Muscle of arm (tissue), 12 donors: Measurements from ENCODE around the gene PDHX. TPM values are rescaled to one million over a fixed set of nuclear protein-coding genes. Genes with fewer than 3 reads are reported as not detected.

Source experiments
- DNase-seq: peaks from one replicate; pipeline ENCODE4 v3.0.0-alpha.2; 2013
- polyA plus RNA-seq, 12 donors: library from polyadenylated mRNA; unstranded; fragments of 120-200 nt; gene quantifications; one replicate each; pipeline ENCODE4 v1.2.1, GENCODE V29; 2013; ENCODE audit not compliant: insufficient read length in 12 of 12

Gene PDHX
- polyA plus RNA-seq, 12 donors = 23.2 to 32.8 (median 26.5) TPM; not detected in 1

DNA sequence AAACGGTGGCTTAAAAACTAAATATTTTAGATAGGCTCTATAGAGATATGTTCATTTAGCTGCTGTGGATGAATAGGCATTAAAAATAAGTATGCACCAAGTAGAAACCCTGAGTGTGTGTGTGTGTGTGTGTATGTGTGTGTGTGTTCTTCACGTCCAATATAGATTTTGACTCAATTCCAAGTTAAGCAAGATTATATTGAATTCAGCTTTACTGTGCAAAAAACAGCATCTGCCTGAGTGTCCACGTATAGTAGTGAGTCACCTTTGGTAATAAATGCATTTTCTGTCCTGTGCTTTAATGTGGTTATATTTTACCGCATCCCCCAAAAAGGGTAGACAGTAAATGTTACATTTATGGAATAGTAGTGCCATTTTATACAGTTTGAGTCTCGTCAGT lies 71.2 kb downstream of the PDHX start:
- DNase-seq = no peak

DNA sequence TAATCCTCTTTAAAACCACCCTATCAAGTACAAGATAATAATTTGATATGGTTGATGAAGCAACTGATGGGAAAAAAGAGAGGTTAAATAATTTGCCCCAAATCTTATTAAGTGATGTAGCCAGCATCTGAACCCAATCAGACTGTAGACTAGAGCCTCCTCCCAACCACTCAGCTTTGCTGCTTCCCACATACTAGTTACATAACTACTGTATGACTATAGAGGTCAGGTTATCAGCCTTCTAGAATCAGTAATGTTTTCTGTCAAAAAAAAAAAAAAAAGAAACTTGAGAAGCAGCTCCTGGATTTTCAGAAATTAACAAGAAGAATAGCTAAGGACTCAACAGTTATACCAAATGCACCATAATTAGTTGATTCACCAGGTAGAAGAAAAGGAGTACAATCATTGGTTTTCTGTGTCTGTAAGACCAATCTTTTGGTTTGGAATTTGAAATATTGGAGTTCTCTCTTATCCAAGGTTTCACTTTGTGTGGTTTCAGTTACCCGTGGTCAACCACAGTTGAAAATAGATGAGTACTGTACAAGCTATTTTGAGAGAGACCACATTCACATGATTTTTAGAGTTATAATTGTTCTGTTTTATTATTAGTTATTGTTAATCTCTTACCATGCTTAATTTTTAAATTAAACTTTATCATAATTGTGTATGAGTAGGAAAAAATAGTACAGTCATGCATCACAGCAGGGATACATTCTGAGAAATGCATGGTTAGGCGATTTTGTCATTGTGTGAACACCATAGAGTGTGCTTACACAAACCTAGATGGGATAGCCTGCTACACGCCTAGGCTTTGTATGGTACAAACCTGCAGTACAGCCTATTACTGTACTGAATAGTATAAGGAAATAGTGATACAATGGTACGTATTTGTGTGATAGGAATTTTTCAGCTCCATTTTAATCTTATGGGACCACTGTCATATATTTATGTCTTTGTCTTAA lies 72.2 kb downstream of the PDHX start:
- DNase-seq = no peak

- no peak for DNase-seq
Measured at GRCh38 chr11:34990916-34991315, 74.5 kb downstream of the PDHX start.

DNA sequence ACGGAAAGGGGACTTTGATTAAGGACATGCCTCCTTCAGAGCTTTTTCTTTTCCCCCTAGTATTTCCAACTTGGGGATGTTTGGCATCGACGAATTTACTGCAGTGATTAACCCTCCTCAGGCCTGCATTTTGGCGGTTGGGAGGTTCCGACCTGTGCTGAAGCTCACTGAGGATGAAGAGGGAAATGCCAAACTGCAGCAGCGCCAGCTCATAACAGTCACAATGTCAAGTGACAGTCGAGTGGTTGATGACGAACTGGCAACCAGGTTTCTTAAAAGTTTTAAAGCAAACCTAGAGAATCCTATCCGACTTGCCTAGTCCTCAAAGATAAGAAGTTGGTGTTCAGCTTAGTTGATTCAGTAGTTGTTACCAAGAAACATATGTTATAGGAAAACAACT lies 78.4 kb downstream of the PDHX start:
- no peak for DNase-seq

GRCh38 chr11:34996958-34997357 lies 80.5 kb downstream of the PDHX start:
- no peak for DNase-seq

- DNase-seq = no peak
Measured at GRCh38 chr11:34997952-34998528, 81.6 kb downstream of the PDHX start.

- no peak for DNase-seq
Measured at GRCh38 chr11:34999453-34999852, 83.0 kb downstream of the PDHX start.

DNA sequence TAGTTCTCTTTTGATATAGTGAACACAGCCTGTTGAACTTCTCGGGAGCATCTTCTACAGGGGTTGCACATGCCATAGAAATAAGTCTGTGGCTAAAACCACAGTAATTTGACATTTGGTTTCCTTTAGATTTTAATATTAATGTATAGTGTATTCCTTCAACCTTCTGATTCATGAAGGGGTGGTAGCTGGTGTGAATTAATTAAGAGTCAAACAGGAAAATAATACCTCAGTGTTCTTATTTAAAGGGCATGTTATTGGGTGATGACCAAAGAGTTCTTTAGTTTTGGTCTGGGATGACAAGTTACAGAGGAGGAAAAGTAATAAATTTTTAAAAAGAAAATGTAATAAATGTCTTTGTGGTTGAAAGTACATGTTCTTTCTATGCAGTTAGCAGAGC lies 86.8 kb downstream of the PDHX start:
- DNase-seq = no peak

DNA sequence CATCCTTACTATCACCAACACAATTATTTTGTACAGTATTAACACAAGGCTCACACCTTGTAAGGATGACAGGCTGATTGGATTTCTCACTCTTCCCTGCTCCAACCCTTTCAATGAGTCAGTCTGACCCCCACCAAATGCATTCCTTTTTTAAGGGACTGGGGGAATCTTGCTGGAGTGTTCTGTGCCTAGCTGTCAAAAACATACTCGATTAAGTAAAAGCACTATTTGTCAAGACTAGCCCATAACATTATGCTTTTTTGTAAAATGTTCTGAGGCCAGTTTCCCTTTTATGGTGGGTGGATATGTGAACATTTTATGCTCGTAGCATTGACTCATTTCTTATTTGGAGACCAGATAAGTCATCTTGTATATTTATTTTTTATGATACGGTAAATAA lies 87.2 kb downstream of the PDHX start:
- no peak for DNase-seq

DNA sequence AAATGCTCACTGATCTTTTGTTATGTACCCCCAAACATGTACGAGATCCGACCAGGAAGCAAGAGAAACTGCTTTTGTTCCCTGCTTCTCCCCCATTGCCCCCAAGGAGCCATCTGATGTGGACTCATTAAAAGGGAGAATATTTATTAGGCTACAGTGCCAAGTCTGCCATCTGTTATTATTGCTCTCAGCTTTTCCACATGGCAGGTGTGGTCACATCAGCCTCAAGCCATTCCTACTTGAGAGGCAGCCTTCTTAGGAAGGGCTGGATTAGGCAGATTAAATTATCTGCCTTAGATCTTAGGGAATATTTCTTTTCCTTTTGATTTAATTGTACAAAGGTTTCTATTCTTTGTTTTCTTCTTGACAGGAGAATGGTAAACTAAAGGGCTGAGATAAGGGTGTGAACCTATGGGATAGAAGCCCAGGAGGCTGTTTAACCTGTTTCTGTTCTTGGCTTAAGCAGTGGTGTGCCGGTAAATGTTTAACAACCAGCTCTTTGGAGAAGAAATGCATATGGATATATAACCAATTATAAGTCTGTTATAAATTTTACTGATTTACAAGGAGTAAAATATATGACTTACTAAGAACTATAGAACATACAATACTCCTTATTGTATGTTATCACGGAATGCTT lies 88.8 kb downstream of the PDHX start:
- no peak for DNase-seq

GRCh38 chr11:35006389-35007128 lies 90.1 kb downstream of the PDHX start:
- DNase-seq = no peak

DNA sequence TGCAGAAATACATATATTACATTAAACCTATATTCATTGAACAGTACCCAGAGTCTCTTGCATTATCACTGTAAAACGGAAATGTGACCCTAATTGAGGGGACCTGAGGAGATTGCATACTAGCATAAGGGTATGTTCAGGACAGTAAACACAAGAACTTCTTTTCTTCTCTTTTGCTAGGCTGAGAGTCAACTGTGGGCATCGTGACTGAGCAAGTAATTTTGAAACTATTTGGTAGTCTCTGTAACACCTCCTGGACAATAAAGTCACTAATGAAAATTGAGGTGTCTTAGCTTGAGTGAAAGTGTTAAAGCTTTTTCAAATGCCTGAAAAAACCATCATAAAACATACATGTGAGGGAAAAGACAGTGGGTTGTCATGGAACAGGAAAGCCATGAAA lies 90.9 kb downstream of the PDHX start:
- DNase-seq = no peak

DNA sequence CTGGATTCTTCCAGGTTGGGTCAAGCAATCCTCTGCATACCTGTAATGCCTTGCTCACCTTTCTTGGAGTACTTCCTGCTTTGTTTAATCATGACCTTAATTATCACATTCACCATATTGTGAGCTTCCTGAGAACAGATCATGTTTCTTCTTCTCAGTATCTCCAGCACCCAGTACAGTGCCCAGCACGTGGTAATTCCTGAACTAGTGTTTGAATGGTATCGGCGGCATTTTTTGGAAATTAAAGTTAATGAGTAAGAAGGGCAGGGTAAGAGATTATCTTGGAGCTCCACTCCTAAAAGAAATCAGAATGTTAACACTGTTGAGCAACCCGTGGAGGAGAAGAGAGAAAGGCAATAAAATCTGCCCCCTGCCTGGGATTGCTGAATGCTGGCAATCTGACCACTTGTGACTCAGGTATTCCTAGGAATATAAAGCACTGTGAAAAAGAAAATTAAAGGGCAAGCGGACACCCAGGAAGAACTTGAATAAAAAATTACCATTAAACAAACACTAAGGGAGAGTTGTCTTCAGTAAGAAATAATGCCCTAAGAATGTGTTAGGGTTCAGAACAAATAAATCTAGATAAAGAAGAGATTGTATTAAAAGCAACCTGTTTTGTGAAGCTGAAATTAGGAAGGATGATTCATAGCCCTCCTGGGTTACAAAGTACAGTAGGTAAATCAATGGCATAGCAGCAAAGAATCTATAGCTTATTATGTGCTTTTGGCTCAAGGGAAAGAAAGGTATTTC lies 92.9 kb downstream of the PDHX start:
- no peak for DNase-seq

DNA sequence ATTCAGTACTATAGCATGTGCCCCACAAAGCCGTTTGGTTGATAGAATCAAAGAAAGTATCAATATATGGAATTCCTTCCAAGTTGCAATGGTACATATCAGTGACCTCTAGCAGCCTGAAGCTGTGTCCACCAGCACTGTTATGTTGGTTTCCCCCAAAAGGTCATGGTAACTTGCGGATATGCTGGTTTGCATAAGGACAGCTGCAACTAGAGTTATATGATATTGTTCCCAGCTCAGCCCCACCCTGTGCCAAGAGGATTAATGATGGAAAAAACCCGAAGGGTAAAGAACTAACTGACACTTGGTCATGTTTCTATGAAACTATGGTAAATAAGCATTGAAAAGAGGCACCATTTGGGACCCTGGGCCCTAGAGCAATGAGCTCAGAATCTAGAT lies 93.5 kb downstream of the PDHX start:
- DNase-seq = peak; percentile 44

GRCh38 chr11:35010654-35011053 lies 94.2 kb downstream of the PDHX start:
- no peak for DNase-seq

- DNase-seq = no peak
Measured at GRCh38 chr11:35011389-35011788, 95.0 kb downstream of the PDHX start.

DNA sequence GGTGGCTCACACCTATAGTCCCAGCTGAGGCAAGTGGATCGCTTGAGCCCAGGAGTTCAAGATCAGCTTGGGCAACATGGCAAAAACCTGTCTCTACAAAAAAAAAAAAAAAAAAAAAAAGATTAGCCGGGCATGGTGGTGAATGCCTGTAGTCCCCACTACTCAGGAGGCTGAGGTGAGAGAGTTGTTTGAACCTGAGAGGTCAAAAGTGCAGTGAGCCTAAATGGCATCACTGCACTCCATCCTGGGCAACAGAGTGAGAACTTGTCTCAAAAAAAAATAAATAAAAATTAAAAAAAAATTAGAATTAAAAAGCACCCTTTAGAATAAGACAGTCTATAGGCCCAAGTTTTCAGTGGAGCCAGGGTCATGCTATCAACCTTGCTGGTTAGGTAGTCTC lies 95.5 kb downstream of the PDHX start:
- no peak for DNase-seq

DNA sequence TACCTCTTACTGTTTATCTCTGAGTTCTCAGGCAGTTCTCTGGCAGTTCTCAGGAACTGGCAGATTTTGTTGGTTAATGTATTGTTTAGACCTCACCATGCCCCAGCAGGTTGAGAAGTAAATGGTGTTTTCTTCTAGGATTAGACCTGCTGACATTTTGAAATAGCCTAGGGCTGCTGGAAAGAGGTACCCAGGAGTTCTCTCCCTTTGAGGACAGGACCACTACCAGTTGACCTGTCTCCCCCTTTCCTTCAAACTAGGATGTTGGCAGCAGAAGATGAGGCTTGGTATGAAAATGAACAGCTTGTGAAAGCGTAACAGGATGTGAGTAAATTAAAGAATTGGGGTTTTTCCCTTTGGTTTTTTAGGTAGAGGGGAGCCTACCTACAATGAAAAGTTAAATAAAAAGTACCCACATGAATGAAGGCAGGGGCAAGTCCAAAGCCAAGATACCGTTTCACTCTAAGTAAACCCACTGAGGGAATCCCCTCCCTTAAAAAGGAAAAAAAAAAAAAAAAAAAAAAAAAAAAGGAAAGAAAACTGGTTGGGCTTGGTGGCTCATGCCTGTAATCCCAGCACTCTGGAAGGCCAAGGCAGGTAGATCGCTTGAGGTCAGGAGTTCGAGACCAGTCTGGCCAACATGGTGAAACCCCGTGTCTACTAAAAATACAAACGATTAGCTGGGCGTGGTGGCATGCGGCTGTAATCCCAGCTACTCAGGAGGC lies 96.2 kb downstream of the PDHX start:
- DNase-seq = no peak

GRCh38 chr11:35013514-35014233 lies 97.3 kb downstream of the PDHX start:
- DNase-seq = peak; percentile 66

GRCh38 chr11:35014346-35014745 lies 97.9 kb downstream of the PDHX start:
- peak; percentile 84 for DNase-seq
